ENCODE results near the gene APOL1.

GRCh38 chr22:36228944-36229343 is 24.0 kb upstream of the APOL1 start:
- TF ChIP-seq, protein P1, sequence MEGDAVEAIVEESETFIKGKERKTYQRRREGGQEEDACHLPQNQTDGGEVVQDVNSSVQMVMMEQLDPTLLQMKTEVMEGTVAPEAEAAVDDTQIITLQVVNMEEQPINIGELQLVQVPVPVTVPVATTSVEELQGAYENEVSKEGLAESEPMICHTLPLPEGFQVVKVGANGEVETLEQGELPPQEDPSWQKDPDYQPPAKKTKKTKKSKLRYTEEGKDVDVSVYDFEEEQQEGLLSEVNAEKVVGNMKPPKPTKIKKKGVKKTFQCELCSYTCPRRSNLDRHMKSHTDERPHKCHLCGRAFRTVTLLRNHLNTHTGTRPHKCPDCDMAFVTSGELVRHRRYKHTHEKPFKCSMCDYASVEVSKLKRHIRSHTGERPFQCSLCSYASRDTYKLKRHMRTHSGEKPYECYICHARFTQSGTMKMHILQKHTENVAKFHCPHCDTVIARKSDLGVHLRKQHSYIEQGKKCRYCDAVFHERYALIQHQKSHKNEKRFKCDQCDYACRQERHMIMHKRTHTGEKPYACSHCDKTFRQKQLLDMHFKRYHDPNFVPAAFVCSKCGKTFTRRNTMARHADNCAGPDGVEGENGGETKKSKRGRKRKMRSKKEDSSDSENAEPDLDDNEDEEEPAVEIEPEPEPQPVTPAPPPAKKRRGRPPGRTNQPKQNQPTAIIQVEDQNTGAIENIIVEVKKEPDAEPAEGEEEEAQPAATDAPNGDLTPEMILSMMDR (IDR thresholded peaks at IDR 0.05): no peak
- TF ChIP-seq NR3C1 (IDR thresholded peaks at IDR 0.05) (no peak), PHF8 (IDR thresholded peaks at IDR 0.05; ENCODE audit: borderline replicate concordance, low read depth) (no peak), KDM1A (IDR thresholded peaks at IDR 0.05; ENCODE audit: low read depth) (no peak), CHD2 (IDR thresholded peaks at IDR 0.05; ENCODE audit: low read length, partially characterized antibody) (no peak), POLR2A (IDR thresholded peaks at IDR 0.05; ENCODE audit: low read length) (no peak), HOXA7 (CRISPR knock-in tag; IDR thresholded peaks at IDR 0.05) (no peak), RAD21 (conservative IDR thresholded peaks at IDR 0.05 in 1 of 2, IDR thresholded peaks at IDR 0.05 in 1 of 2) (no peak), CEBPB (IDR thresholded peaks at IDR 0.05) (no peak), SMC3 (IDR thresholded peaks at IDR 0.05) (no peak)
- TF ChIP-seq, protein P2, sequence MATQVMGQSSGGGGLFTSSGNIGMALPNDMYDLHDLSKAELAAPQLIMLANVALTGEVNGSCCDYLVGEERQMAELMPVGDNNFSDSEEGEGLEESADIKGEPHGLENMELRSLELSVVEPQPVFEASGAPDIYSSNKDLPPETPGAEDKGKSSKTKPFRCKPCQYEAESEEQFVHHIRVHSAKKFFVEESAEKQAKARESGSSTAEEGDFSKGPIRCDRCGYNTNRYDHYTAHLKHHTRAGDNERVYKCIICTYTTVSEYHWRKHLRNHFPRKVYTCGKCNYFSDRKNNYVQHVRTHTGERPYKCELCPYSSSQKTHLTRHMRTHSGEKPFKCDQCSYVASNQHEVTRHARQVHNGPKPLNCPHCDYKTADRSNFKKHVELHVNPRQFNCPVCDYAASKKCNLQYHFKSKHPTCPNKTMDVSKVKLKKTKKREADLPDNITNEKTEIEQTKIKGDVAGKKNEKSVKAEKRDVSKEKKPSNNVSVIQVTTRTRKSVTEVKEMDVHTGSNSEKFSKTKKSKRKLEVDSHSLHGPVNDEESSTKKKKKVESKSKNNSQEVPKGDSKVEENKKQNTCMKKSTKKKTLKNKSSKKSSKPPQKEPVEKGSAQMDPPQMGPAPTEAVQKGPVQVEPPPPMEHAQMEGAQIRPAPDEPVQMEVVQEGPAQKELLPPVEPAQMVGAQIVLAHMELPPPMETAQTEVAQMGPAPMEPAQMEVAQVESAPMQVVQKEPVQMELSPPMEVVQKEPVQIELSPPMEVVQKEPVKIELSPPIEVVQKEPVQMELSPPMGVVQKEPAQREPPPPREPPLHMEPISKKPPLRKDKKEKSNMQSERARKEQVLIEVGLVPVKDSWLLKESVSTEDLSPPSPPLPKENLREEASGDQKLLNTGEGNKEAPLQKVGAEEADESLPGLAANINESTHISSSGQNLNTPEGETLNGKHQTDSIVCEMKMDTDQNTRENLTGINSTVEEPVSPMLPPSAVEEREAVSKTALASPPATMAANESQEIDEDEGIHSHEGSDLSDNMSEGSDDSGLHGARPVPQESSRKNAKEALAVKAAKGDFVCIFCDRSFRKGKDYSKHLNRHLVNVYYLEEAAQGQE (IDR thresholded peaks at IDR 0.05): no peak
